ENCODE data around the gene CASKIN1. TPM values are rescaled to one million over a fixed set of nuclear protein-coding genes. Genes with fewer than 3 reads are reported as not detected.
A peak's percentile ranks its signal among the peaks of the same experiment; 100 is the strongest.

The CASKIN1 gene
- total RNA-seq, 1 donor from 2014 or later: 2.3 TPM

- Mint-ChIP-seq H3K36me3 (ENCODE audit: low read depth) (peaks cover 3% of the 10 kb centered on the region), H3K4me1 (ENCODE audit: low read depth) (peaks cover 74% of the 10 kb centered on the region), H3K27me3 (ENCODE audit: low read depth) (no peaks in the 10 kb centered on the region), H3K4me3 (ENCODE audit: unreplicated experiment) (peak within 1 kb of the TSS; percentile 91), H3K27ac (ENCODE audit: unreplicated experiment) (peak within 1 kb of the TSS; percentile 89), H3K9me3 (ENCODE audit: low read depth) (no peaks in the 10 kb centered on the region)
- DNase-seq (ENCODE audit: low spot score): peak; percentile 99
- no peak for TF ChIP-seq CTCF (IDR thresholded peaks at IDR 0.05)
These were observed 41.1 kb downstream of the CASKIN1 start, which contains the start of gene TRAF7 for GRCh38 chr16:2155091-2155950. Gene TRAF7, plus strand, starts transcription at chr16:2155782. Its CDS starts 8,139 bp downstream, at chr16:2163921.

- no peak for TF ChIP-seq CTCF (IDR thresholded peaks at IDR 0.05)
- peaks cover 81% of the 10 kb centered on the region for H3K4me1 Mint-ChIP-seq (ENCODE audit: low read depth)
These were observed 41.8 kb downstream of the CASKIN1 start for GRCh38 chr16:2154533-2155090.

GRCh38 chr16:2152695-2153506 is 43.5 kb downstream of the CASKIN1 start:
- no peak for TF ChIP-seq CTCF (IDR thresholded peaks at IDR 0.05)
- H3K4me1 Mint-ChIP-seq (ENCODE audit: low read depth): peaks cover 75% of the 10 kb centered on the region
- peak overlapping the region; percentile 79 for H3K4me3 Mint-ChIP-seq (ENCODE audit: unreplicated experiment)
- DNase-seq (ENCODE audit: low spot score): no peak
- no peaks in the 10 kb centered on the region for H3K27me3 Mint-ChIP-seq (ENCODE audit: low read depth)
- no peaks in the 10 kb centered on the region for H3K9me3 Mint-ChIP-seq (ENCODE audit: low read depth)
- H3K27ac Mint-ChIP-seq (ENCODE audit: unreplicated experiment): peak overlapping the region; percentile 79
- peaks cover 3% of the 10 kb centered on the region for H3K36me3 Mint-ChIP-seq (ENCODE audit: low read depth)

More at GRCh38 chr16:2154533-2155090, 41.8 kb downstream of the CASKIN1 start:
- H3K4me3 Mint-ChIP-seq (ENCODE audit: unreplicated experiment): peak overlapping the region; percentile 79
- H3K9me3 Mint-ChIP-seq (ENCODE audit: low read depth): no peaks in the 10 kb centered on the region
- H3K27me3 Mint-ChIP-seq (ENCODE audit: low read depth): no peaks in the 10 kb centered on the region
- H3K27ac Mint-ChIP-seq (ENCODE audit: unreplicated experiment): peak overlapping the region; percentile 64
- H3K36me3 Mint-ChIP-seq (ENCODE audit: low read depth): peaks cover 3% of the 10 kb centered on the region
- no peak for DNase-seq (ENCODE audit: low spot score)

- Mint-ChIP-seq H3K36me3 (ENCODE audit: low read depth) (peaks cover 3% of the 10 kb centered on the region), H3K9me3 (ENCODE audit: low read depth) (no peaks in the 10 kb centered on the region), H3K27ac (ENCODE audit: unreplicated experiment) (peak overlapping the region; percentile 81), H3K4me1 (ENCODE audit: low read depth) (peaks cover 62% of the 10 kb centered on the region), H3K4me3 (ENCODE audit: unreplicated experiment) (peak overlapping the region; percentile 79), H3K27me3 (ENCODE audit: low read depth) (no peaks in the 10 kb centered on the region)
- no peak for DNase-seq (ENCODE audit: low spot score)
- no peak for TF ChIP-seq CTCF (IDR thresholded peaks at IDR 0.05)
These were observed 45.0 kb downstream of the CASKIN1 start for GRCh38 chr16:2151188-2152091.

Measured in chondrocyte (in vitro differentiated cells).